Spleen (tissue), 11 donors: ENCODE data around the gene DDX43. TPM values are rescaled to one million over a fixed set of nuclear protein-coding genes. Genes with fewer than 3 reads are reported as not detected.

Source experiments
- DNase-seq: peaks from one replicate; pipeline ENCODE4 v3.0.0-alpha.2; 2020
- H3K27ac ChIP-seq, 8 donors: fragments of 200-600 bp; sonication (generic) in 7 of 8; 1 replicate in 4 of 8; 2 replicates in 4 of 8; pipeline versions ENCODE4 v1.5.0 to v1.8.0; 2016 to 2021; ENCODE audit warnings: inconsistent platforms in 4 of 8, mild to moderate bottlenecking in 4 of 8, moderate library complexity in 1 of 8
- H3K27me3 ChIP-seq, 7 donors: fragments of 200-600 bp; sonication (generic) in 6 of 7; replicated peaks in 1 of 7; 1 replicate in 4 of 7; 2 replicates in 3 of 7; pipeline versions ENCODE4 v1.5.0 to v1.8.0; 2016 to 2021; ENCODE audit warnings: inconsistent platforms in 3 of 7, mild to moderate bottlenecking in 1 of 7
- H3K36me3 ChIP-seq, 6 donors: fragments of 200-600 bp; sonication (generic) in 5 of 6; 1 replicate in 4 of 6; 2 replicates in 2 of 6; pipeline versions ENCODE4 v1.5.0 to v1.8.0; 2016 to 2021; ENCODE audit warnings: inconsistent platforms in 2 of 6
- H3K4me1 ChIP-seq, 6 donors: fragments of 200-600 bp; sonication (generic) in 5 of 6; 1 replicate in 3 of 6; 2 replicates in 3 of 6; pipeline versions ENCODE4 v1.5.0 to v1.8.0; 2016 to 2021; ENCODE audit warnings: inconsistent platforms in 3 of 6
- H3K4me3 ChIP-seq, 8 donors: fragments of 200-600 bp; sonication (generic) in 7 of 8; 1 replicate in 4 of 8; 2 replicates in 4 of 8; pipeline versions ENCODE4 v1.5.0 to v1.8.0; 2016 to 2021; ENCODE audit warnings: inconsistent platforms in 4 of 8, mild to moderate bottlenecking in 4 of 8, moderate library complexity in 2 of 8
- H3K9me3 ChIP-seq, 8 donors: fragments of 200-600 bp; sonication (generic) in 7 of 8; 1 replicate in 4 of 8; 2 replicates in 4 of 8; pipeline versions ENCODE4 v1.5.0 to v1.8.0; 2016 to 2021; ENCODE audit warnings: inconsistent platforms in 4 of 8
- CTCF ChIP-seq, 11 experiments: fragments of 200-600 bp in 7 of 11; fragments of 450-650 bp in 4 of 11; sonication (generic) in 4 of 11; IDR thresholded peaks in 8 of 11; conservative IDR thresholded peaks in 3 of 11; 1 replicate in 7 of 11; 2 replicates in 4 of 11; pipeline versions ENCODE4 v1.4.0 to v1.8.0; 2016 to 2021; ENCODE audit warnings: antibody characterized with exemption in 11 of 11, inconsistent platforms in 4 of 11, mild to moderate bottlenecking in 1 of 11
- POLR2A ChIP-seq, 3 donors: fragments of 450-650 bp; IDR thresholded peaks; one replicate each; pipeline ENCODE4 v1.5.1; 2017; ENCODE audit warnings: antibody characterized with exemption in 3 of 3, mild to moderate bottlenecking in 1 of 3
- POLR2AphosphoS5 ChIP-seq, 3 donors: sonication (generic); formaldehyde crosslinking; IDR thresholded peaks; one replicate each; pipeline ENCODE4 v1.5.1; 2017; ENCODE audit warnings: antibody characterized with exemption in 3 of 3
- WGBS, 5 donors: extraction: QIAGEN DNeasy Blood & Tissue Kit in 3 of 5; methylation state at CpG; one replicate each; pipeline versions ENCODE4 v1.1.5 to v1.1.7; 2013 to 2018; 5-methylcytosine and 5-hydroxymethylcytosine counted together
- intact Hi-C: fragments of 100-400 bp; cut with DNase I; formaldehyde crosslinking; loops from one replicate; pipeline ENCODE4 v1.15.0; 2023; ENCODE audit warnings: low total_unique reads
- polyA plus RNA-seq, 3 donors: library from polyadenylated mRNA; stranded (reverse); fragments of 200-250 nt; gene quantifications; one replicate each; pipeline ENCODE4 v1.2.1, GENCODE V29; 2013
- total RNA-seq, 7 donors: library from RNA; depleted of rRNA in 3 of 7; stranded (reverse); fragments of >200 nt in 3 of 7; fragmentation: NEBNext Ultra II Directional in 4 of 7; extraction: Animal tissue kit (Norgen Biotek cat#: 25700) in 4 of 7; gene quantifications; one replicate each; pipeline versions ENCODE4 v1.1.0 to v1.2.1, GENCODE V29; 2016 to 2021
- donor health status: healthy with polysubstance abuse.
- donor health status: DM: no; HTN: no; CAD: no; lungs with moderate emphysema.
- donor health status: DM: no; HTN: no; CAD: no.
- donor health status: Bipolar disorder and iron deficiency.
- donor health status: healthy.
- donor health status: DM: no; HTN: no; CAD: no.
- donor health status: DM: yes; HTN: yes; CAD: no.

The DDX43 gene
- total and polyA plus RNA-seq, 10 donors = 0.34 to 1.5 (median 1.0) TPM

GRCh38 chr6:73393278-73393677 is 1.4 kb upstream of the DDX43 start:
- 79 to 97% (median 95%) methylated on average over 3 of the region's 3 CpGs for WGBS, 5 donors
- intact Hi-C loops = no loop called here
- H3K4me3 ChIP-seq = no peak overlapping the region
- peaks cover 3 to 17% (median 8%) of the 10 kb centered on the region in 6 donors for H3K4me1 ChIP-seq
- no peak overlapping the region for H3K27ac ChIP-seq
- H3K9me3 ChIP-seq = no peaks in the 10 kb centered on the region
- TF ChIP-seq POLR2A (IDR thresholded peaks at IDR 0.05) (no peak), POLR2AphosphoS5 (IDR thresholded peaks at IDR 0.05) (no peak), CTCF (IDR thresholded peaks at IDR 0.05 in 8 of 11, conservative IDR thresholded peaks at IDR 0.05 in 3 of 11) (no peak)
- no peak for DNase-seq
- H3K36me3 ChIP-seq = no peaks in the 10 kb centered on the region
- no peaks in the 10 kb centered on the region for H3K27me3 ChIP-seq

- intact Hi-C loops = no loop called here
- no peak for TF ChIP-seq POLR2AphosphoS5 (IDR thresholded peaks at IDR 0.05)
- TF ChIP-seq CTCF (IDR thresholded peaks at IDR 0.05 in 8 of 11, conservative IDR thresholded peaks at IDR 0.05 in 3 of 11) = no peak
- no peak for TF ChIP-seq POLR2A (IDR thresholded peaks at IDR 0.05)
- Histone ChIP-seq H3K4me1 (no peaks in the 10 kb centered on the region), H3K36me3 (no peaks in the 10 kb centered on the region), H3K9me3 (no peaks in the 10 kb centered on the region), H3K27ac (no peak overlapping the region), H3K27me3 (no peaks in the 10 kb centered on the region), H3K4me3 (no peak overlapping the region)
- DNase-seq = no peak
- WGBS, 5 donors = 89 to 96% (median 93%) methylated on average over 10 of the region's 10 CpGs
Observed at GRCh38 chr6:73395875-73396274, 1.2 kb downstream of the DDX43 start.

- intact Hi-C loops = no loop called here
- Histone ChIP-seq H3K4me3 (no peak overlapping the region), H3K36me3 (no peaks in the 10 kb centered on the region), H3K4me1 (no peaks in the 10 kb centered on the region), H3K27me3 (no peaks in the 10 kb centered on the region), H3K27ac (no peak overlapping the region), H3K9me3 (no peaks in the 10 kb centered on the region)
- TF ChIP-seq CTCF (IDR thresholded peaks at IDR 0.05 in 8 of 11, conservative IDR thresholded peaks at IDR 0.05 in 3 of 11) (no peak), POLR2A (IDR thresholded peaks at IDR 0.05) (no peak), POLR2AphosphoS5 (IDR thresholded peaks at IDR 0.05) (no peak)
- DNase-seq = no peak
Observed at GRCh38 chr6:73400656-73401055, 6.0 kb downstream of the DDX43 start.

DNA sequence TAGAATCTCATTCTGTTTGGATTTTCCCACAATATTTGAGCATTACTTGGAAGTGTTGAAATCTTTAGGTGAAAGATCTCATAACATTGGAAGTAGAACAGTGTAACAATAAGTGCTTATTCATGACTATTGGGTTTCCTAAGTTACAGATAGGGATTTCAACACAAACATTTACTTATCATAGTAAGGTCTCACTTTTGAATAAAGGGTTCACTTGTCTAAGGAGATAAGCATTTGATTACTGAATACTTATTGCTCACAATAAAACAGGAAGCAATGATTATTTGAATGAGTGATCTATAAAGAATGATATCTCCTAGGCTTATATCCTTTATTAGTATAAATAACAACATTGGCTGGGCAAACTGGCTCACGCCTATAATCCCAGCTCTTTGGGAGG is 14.8 kb downstream of the DDX43 start:
- H3K27ac ChIP-seq = no peak overlapping the region
- intact Hi-C loops = no loop called here
- no peak overlapping the region for H3K4me3 ChIP-seq
- TF ChIP-seq POLR2A (IDR thresholded peaks at IDR 0.05) (no peak), CTCF (IDR thresholded peaks at IDR 0.05 in 8 of 11, conservative IDR thresholded peaks at IDR 0.05 in 3 of 11) (no peak), POLR2AphosphoS5 (IDR thresholded peaks at IDR 0.05) (no peak)
- H3K4me1 ChIP-seq = no peaks in the 10 kb centered on the region
- H3K36me3 ChIP-seq = peaks cover 0 to 1% (median 0%) of the 10 kb centered on the region in 6 donors
- 90 to 100% (median 100%) methylated on average over 1 of the region's 1 CpG for WGBS, 5 donors
- no peaks in the 10 kb centered on the region for H3K9me3 ChIP-seq
- no peaks in the 10 kb centered on the region for H3K27me3 ChIP-seq
- no peak for DNase-seq
